Activated CD4-positive, CD25-positive, alpha-beta regulatory T cell treated with anti-CD3 and anti-CD28 coated beads, Interleukin-2, amount 50 U/mL, for 16 hours (primary cell): ENCODE measurements around the gene SNX8.
"Not testable (repeated sequence)": the region's sequence is repeated elsewhere in the genome, so short reads cannot be mapped to it uniquely, and the experiment has no call there.

Source experiments
- DNase-seq: peaks from one replicate; pipeline ENCODE4 v3.0.0-alpha.2; 2020; ENCODE audit warnings: low read depth, low spot score

The SNX8 gene

GRCh38 chr7:2314209-2314955 is at the start of gene SNX8:
SNX8 (minus strand) TSS chr7:2314441; CDS start chr7:2314421, 20 bp downstream.
- DNase-seq: peak; percentile 93

- no peak for DNase-seq
Observed at GRCh38 chr7:2362385-2363088, 48.3 kb upstream of the SNX8 start.

GRCh38 chr7:2360796-2361195 is 46.6 kb upstream of the SNX8 start:
- DNase-seq: no peak

- DNase-seq: no peak
Observed at GRCh38 chr7:2359610-2360009, 45.4 kb upstream of the SNX8 start.

- DNase-seq: no peak
Observed at GRCh38 chr7:2358968-2359527, 44.8 kb upstream of the SNX8 start.

- DNase-seq: no peak
Observed at GRCh38 chr7:2357571-2357970, 43.3 kb upstream of the SNX8 start.

GRCh38 chr7:2357165-2357564 is 42.9 kb upstream of the SNX8 start:
- DNase-seq: no peak

- no peak for DNase-seq
Observed at GRCh38 chr7:2355705-2356008, 41.4 kb upstream of the SNX8 start.

GRCh38 chr7:2354939-2355704 is 40.9 kb upstream of the SNX8 start:
- DNase-seq: no peak

GRCh38 chr7:2354186-2354938 is 40.1 kb upstream of the SNX8 start, which contains the start of gene EIF3B:
EIF3B (plus strand) TSS chr7:2354827; CDS start chr7:2354922, 95 bp downstream.
- peak; percentile 84 for DNase-seq

GRCh38 chr7:2353936-2354185 is 39.6 kb upstream of the SNX8 start:
- DNase-seq: peak; percentile 83

GRCh38 chr7:2353113-2353935 is 39.1 kb upstream of the SNX8 start:
- DNase-seq: no peak

GRCh38 chr7:2350861-2351260 is 36.6 kb upstream of the SNX8 start:
- no peak for DNase-seq

- DNase-seq: no peak
Observed at GRCh38 chr7:2350055-2350454, 35.8 kb upstream of the SNX8 start.

- not testable (repeated sequence) for DNase-seq
Observed at GRCh38 chr7:2347351-2348063, 33.3 kb upstream of the SNX8 start.

GRCh38 chr7:2336626-2337299 is 22.5 kb upstream of the SNX8 start:
- DNase-seq: no peak

- DNase-seq: not testable (repeated sequence)
Observed at GRCh38 chr7:2332606-2333231, 18.5 kb upstream of the SNX8 start.

- DNase-seq: no peak
Observed at GRCh38 chr7:2331707-2332106, 17.5 kb upstream of the SNX8 start.

- DNase-seq: no peak
Observed at GRCh38 chr7:2330493-2330892, 16.3 kb upstream of the SNX8 start.
